Epidermal melanocyte (primary cell): Measurements from ENCODE around the gene PPIF.

Source experiments
- DNase-seq: peaks from one replicate; pipeline ENCODE4 v3.0.0; 2011; ENCODE audit warnings: low spot score; ENCODE audit not compliant: insufficient read length

PPIF gene

DNA sequence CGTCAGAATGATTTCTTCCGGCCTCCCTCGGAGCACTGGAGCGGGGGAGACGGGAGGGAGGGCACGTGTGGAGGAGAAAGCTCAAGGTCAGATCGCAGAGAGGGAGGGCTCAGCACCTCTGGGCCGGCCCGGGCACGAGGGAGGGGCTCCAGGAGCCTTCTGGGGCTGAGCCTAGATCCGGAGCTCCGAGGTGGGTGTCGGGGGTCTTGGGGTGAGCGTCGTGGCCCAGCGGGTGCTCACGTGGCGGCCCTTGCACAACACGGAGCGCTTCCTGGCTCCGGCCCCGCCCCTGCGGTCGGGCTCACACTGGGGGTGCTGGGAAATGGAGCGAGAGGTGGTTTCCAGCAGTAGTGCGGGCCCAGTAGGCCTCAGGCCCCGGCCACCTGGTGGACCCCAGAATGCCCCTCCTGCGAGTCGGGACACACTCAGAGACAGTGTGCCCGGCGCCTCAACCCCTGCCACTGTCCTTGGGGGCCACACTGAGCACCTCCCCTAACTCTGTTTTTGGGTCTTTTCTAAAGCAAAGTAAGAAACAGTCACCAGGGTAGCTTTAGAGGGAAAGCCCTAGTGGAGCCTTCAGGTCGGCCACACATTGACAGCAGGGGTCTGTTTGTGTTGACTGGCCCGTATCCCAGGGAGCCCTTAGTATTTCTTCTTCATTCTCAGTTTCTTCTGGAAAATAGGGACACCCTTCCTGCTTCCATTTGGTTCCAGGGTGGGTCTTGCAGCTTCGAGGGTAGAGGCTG is 798 bp downstream of the PPIF start:
- no peak for DNase-seq

DNA sequence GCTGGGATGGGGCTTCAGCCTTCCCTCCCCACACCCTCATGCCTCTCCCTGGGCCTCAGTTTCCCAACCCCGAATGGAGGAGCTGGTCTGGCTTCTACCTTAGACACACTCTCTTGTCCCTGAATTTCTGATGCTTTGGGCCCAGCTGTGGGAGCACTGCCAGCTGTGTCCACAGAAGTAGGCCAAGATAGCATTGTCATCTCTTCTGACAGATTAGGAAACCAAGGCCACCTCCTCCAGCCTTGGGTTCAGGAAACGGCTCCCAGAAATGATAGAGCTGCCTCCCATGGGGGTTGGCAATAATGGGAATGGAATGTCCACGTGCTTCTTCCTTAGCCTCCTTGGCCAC is 1.3 kb downstream of the PPIF start:
- no peak for DNase-seq

DNA sequence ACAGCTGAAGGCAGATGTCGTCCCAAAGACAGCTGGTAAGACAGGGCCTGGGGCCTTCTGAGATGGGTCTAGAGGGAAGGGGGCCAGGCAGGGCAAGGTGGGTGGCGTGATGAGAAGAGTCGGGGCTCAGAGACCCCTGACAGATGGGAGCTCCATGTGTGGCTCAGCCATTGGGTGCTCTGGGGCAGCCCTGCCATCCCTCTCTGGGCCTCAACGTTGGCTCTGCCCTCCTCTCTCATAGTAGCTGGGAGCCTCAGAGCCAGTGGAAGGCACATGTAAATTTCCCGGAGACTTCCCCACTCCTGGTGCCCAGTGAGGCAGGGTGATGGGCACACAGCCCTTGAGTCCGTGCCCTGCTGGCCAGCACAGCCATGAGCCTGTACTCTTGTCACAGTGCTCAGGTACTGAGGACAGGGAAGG is 1.8 kb downstream of the PPIF start:
- no peak for DNase-seq

DNA sequence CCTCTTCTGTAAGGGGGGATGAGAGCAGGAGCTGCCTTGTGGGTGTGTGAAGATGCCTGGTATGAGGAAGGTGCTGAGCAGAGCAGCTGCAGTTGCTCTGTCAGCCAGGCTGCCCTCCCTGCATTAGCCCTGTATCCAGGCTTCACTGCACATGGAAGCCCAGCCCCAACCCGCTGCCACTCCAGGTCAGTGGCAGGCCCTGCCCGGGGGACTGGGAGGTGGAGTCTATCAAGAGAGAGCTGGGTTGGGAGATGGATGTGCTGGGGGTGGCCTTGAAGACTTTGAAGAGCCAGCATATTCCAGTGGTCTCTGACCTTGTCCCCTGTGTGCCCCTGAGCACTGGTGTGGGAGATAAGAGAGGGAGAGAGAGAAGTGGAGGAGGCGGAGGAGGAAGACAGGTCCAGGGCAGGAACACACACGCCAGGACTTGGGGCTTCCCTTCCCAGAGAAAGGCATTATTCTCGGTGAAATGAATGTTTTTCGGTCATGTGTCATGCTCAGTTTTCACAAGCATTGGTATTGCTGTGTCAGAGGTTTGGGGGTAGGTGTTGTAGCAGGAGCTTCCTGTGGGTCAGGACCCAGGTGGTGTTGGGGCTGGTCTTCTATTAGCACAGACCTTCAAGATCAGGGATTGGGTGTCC is 2.6 kb downstream of the PPIF start:
- DNase-seq = no peak

DNA sequence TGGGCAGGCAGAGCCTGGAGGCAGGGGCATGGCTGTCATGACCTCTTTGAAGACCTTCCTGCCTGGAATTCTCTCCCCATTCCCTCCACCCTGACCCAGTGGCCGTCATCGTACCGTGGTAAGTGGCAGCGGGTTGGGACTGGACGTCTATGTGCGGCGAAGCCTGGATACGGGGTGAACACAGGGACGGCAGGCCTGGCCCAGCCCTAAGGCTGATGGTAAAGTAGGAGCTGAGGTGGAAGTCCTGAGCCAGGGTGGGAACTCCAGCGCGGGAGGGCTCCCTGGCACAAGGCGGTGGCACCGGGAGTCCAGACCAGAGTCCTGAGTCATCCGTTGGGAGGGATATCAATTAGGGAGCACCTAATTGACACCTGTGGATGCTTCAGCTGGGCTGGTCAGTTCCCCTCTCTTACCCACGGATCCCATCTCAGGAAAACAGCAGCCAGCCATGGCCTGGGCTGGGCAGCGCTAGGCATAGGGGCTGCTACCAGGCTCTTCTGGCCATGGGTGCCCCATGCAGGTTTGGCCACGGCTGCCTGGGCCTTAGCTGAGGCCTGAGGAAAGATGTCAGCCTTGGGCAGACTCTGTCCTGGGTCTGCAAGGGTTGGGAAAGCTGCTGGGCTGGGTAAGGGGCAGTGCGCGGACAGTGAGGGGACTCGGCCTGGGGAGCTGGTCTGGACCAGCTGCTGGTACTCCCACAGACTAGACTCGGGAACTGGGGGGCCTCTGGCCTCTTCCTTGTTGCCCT is 3.3 kb downstream of the PPIF start:
- no peak for DNase-seq

DNA sequence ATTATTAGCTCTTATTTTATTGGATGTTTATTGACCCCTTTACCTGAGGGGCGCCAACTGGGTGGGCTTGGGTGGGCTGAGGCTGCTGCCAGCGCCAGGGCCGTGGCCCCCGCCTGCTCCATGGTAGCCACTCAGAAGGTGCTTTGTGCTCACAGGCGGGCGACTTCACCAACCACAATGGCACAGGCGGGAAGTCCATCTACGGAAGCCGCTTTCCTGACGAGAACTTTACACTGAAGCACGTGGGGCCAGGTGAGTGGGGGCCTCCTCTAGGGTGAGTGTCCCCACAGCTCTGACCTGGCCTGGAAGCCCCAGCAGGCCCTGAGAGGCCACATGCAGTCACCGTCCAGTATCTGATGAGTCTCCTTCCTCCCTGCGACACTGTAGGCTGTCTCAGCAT is 4.1 kb downstream of the PPIF start:
- DNase-seq = no peak

DNA sequence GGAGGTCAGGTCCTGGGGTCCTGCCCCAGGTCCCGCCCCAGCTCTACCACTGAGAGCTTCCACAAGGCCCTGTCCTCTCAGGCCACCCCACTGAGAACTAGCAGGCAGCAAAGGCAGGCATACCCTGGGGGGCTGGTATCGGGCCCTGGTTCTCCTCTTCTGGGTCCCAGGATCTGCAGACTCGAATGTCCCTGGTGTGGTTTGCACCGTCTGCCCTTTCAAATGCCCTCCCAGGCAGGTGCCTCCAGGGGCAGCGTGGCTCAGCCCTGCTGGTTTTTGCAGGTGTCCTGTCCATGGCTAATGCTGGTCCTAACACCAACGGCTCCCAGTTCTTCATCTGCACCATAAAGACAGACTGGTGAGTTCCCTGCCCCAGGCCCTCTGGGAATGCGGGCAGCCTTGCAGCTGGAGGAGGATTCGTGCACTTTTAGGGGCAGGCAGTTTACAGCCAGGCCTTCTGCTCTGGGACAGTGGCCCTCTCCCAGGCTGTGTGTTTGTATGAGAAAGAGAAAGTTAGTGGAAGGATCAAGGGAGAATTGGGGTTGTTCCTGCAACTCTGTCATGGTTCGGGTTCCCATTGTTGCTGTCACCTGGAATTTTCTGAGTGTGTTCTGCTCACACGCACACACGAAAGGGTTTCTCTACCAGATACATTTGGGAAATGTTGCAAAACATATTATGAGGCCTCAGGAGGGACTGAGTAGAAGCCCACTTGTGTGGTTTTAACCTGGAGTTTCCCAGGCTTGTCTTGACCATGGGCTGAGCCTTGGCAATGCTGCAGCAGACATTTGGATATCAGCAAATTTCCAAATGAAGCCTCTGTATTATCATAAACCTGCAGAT is 5.0 kb downstream of the PPIF start:
- no peak for DNase-seq

DNA sequence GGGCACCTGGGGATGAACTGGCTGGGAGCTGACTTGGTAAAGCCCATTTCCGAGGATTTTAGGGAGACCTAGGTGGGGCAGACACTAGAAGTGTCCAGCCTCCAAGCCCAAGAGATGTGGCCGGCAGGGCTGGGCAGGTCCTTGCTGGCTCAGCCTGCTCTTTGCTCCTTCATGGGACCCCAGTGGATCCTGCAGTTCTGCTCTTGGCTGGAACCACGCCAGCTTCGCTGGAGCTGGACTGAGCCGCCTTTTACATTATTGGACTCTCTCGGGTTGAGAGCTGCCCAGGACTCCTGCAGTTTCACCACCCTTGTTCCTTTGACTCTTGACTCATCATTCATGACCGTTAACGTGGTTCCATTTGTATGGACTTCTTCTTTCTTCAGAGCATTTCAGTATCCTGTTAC is 5.7 kb downstream of the PPIF start:
- no peak for DNase-seq

DNA sequence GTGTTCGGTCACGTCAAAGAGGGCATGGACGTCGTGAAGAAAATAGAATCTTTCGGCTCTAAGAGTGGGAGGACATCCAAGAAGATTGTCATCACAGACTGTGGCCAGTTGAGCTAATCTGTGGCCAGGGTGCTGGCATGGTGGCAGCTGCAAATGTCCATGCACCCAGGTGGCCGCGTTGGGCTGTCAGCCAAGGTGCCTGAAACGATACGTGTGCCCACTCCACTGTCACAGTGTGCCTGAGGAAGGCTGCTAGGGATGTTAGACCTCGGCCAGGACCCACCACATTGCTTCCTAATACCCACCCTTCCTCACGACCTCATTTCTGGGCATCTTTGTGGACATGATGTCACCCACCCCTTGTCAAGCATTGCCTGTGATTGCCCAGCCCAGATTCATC is 6.5 kb downstream of the PPIF start:
- DNase-seq = no peak

DNA sequence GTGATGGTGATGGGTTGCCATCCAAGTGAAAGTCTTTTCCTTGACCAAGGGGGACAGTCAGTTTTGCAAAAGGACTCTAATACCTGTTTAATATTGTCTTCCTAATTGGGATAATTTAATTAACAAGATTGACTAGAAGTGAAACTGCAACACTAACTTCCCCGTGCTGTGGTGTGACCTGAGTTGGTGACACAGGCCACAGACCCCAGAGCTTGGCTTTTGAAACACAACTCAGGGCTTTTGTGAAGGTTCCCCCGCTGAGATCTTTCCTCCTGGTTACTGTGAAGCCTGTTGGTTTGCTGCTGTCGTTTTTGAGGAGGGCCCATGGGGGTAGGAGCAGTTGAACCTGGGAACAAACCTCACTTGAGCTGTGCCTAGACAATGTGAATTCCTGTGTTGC is 6.9 kb downstream of the PPIF start:
- DNase-seq = no peak

DNA sequence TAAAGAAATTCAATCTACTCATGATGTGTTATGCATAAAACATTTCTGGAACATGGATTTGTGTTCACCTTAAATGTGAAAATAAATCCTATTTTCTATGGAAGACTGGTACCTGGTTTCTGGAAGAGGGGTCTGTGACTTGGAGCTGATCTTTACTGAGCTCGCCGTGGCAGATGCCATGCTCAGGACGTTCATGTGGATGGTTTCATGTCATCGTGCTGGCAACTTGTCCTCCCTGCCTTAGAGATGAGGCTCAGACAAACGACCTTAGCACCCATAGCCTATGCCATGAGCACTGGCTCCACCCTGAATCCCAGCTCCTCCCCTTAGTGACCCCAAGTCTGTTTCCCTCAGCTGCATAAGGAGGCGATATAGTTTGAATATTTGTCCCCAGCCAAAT is 7.3 kb downstream of the PPIF start:
- no peak for DNase-seq

DNA sequence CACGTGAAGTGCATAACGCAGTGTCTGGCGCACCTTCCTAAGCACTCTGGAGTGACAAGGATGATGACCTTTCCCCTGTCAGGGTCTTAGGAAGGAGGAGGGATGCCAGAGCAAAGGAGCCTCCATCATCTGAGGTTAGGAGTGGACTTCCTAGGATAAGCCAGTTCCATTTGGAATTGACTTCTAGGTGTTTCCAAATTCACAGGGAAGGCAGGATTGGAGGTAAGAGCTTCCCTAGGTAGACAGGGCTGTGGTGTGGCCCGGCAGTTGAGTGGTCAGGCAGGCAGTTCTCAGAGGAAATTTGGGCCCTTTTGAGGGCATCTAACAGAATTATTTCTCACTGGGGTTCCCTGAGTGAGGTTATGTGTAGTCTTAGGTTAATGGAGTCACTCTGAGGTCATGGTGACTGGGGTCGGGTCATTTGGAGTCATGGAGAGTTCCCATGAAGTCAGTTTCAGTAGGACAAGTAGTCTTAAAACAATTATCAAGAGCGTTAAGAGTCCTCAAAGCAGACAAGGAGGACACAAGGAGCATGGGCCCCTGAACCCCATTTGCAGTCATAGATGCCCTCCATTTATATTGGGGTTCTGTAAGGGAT is 8.2 kb downstream of the PPIF start:
- DNase-seq = no peak

DNA sequence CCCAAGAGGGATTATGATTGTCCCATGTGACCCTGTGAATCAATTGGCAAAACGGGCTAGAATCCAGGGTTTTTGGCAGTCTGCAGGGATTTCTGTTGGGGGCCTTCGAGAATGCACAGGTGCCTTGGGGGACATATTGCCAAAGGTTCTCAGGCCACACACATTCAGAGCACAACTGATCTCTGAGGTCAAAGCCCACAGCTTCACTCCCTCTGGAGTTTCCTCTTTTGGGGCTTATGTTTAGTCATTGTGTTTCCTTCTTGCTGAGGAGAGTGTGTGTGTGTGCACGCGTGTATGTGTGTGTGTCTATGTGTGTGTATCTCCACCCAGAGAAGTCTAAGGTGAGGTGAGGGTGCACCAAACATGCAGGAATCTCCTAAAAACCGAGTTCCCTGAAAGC is 8.8 kb downstream of the PPIF start:
- DNase-seq = no peak

DNA sequence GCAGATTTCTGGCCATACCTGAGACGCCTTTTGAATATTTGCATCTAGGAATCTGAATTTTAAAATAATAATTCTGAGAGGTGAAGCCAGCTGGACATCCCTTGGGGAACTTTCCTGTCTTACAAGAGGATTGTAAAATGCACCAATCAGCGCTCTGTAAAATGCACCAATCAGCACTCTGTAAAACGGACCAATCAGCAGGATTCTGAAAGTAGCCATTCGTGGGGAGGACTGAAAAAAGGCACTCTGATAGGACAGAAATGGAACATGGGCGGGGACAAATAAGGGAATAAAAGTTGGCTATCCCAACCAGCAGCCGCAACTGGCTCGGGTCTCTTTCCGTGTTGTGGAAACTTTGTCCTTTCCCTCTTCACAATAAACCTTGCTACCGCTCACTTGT is 9.9 kb downstream of the PPIF start:
- no peak for DNase-seq

DNA sequence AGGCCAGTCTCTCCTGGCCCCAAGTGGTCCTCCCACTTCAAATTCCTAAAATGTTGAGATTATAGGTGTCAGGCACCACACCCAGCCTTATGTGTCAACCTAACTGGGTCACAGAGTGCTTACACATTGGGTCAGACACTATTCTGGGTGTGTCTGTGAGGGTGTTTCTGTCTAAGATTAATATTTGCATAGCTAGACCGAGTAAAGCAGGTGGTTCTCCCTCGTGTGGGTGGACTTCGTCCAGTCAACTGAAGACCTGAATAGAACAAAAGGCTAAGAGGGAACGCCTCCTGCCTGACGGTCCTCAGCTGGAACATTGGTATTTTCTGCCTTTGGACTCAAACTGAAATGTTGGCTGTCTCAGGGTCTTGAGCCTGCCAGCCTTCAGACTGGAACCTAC is 11.5 kb downstream of the PPIF start:
- DNase-seq = no peak

DNA sequence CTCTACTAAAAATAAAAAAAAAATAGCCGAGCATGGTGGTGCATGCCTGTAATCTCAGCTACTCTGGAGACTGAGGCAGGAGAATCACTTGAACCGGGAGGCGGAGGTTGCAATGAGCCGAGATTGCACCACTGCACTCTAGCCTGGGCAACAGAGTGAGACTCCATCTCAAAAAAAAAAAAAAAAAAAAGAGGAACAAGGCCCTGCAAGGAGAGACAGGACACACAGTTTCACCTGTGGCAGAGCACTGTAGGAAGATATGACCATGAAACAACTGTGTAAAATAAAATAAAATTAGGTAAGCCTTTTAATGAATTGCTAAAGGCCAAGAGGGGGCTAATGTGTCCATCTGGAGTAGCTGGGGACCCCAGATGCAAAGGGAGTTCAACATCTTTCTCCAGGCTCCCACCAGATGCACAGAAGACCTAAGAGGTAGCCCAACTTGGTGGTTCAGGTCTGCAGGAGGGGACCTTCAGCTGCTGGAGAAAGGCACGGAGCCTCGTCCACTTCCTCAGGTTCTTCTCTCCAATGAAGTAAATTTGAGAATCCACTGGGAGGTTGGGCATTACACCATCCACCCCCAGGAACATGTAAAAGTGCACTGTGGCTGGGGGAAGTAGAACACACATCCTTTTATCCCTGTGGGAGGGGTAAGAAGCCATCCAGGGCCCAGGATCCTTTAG is 12.7 kb downstream of the PPIF start:
- no peak for DNase-seq

DNA sequence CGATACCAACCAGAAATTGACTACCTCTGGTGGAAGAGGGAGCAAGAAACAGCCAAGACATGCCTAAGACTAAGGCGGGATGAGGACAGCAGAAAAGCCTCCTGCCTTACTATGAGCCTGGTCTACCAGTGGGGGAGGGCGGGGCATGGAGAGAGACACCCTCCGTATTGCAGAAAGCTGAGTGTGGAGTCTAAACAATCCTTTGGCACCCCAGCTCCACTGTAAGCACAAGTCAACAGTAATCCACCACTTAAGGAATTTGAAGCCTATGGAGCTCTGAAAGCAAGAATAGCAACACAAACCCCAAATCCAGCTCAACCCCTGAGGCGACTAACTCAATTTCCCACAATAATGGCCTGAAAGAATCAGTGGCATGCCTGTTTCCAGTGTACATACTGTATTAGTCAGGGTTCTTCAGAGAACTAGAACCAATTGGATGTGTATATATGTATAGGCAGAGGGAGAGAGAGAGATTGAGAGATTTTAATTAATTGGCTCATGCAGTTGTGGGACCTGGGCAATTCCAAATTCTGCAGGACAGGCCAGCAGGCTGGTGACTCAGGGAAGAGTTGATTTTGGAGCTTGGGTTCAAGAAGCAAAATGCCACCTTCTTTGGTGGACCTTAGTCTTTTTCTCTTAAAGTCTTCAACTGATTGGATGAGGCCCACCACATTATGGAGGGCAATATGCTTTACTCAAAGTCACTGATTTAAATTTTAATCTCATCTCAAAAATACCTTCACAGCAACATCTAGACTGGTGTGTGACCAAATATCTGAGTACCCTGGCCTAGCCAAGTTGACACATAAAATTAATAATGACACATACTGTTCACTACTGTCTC is 13.5 kb downstream of the PPIF start:
- DNase-seq = no peak

DNA sequence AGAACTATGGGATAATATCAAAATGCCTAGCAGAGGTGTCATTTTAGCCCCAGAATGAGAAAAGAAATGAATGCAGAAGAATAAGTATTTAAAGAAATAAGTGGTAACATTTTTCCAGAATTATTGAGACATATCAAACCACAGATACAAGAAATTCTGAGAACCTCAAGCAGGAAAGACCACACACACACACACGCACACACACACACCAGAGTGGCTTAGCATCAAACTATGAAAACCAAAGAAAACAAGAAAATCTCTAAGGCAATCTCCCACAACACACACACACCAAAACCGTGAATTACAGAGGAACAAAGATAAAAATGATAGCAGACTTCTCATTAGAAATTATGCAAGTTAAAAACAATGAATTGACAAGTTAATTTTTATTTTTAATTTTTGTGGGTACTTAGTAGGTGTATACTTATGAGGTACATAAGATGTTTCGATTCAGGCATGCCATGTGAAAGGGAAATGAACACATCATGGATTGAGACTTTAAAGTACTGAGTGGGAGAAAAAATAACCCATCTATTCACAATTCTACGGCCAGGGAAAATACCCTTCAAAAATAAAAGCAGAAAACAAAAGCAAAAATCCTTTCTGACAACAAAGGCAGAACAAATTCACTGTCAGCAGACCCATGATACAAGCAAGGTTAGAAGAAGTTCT is 14.6 kb downstream of the PPIF start:
- no peak for DNase-seq

DNA sequence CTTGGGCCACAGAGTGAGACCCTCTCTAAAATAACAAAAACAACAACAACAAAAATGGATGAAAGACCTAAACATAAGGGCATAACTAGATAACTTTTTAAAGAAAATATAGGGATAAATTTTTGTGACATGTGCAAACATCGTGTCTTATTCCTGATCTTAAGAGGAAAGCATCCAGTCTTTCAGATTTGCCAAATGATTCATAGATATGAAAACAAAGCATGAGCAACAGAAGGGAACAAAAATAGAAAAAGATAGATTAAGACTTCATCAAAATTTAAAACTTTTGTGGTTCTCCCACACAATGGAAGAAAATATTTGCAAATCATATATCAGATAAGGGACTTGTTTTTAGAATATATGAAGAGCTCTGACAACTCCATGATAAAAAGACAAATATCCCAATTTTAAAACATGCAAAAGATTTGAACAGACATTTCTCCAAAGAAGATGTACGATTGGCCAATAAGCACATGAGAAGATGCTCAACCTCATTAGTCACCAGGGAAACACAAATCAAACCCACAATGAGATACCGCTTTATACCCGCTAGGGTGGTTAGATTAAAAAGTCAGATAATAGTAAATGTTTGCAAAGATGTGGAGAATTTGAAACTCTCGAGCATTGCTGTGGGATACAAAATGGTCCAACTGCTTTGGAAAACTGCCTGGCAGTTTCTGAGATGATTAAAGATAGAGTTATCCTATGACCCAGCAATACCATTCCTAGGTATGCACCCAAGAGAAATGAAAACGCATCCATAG is 20.3 kb downstream of the PPIF start:
- no peak for DNase-seq
